GM12801 (cell line): ENCODE results near the gene TMEM170B.

Experiments used
- TF ChIP-seq, protein P1 (sequence below): IDR thresholded peaks from one replicate; pipeline ENCODE4 v1.5.1; 2011; ENCODE audit warnings: control low read depth; ENCODE audit not compliant: insufficient read length; ENCODE audit errors: extremely low read depth

The TMEM170B gene

DNA sequence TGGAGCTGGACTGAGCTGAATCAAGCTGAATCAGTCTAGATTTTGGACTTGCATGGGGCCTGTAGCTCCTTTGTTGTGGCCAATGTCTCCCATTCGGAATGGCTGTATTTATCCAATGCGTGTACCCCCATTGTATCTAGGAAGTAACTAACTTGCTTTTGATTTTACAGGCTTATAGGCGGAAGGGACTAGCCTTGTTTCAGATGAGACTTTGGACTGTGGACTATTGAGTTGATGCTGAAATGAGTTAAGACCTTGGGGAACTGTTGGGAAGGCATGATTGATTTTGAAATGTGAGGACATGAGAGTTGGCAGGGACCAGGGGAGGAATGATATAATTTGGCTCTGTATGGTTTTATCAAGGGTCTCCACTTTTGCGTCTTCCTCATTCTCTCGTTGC, 3.0 kb upstream of the TMEM170B start:
- TF ChIP-seq, protein P1, sequence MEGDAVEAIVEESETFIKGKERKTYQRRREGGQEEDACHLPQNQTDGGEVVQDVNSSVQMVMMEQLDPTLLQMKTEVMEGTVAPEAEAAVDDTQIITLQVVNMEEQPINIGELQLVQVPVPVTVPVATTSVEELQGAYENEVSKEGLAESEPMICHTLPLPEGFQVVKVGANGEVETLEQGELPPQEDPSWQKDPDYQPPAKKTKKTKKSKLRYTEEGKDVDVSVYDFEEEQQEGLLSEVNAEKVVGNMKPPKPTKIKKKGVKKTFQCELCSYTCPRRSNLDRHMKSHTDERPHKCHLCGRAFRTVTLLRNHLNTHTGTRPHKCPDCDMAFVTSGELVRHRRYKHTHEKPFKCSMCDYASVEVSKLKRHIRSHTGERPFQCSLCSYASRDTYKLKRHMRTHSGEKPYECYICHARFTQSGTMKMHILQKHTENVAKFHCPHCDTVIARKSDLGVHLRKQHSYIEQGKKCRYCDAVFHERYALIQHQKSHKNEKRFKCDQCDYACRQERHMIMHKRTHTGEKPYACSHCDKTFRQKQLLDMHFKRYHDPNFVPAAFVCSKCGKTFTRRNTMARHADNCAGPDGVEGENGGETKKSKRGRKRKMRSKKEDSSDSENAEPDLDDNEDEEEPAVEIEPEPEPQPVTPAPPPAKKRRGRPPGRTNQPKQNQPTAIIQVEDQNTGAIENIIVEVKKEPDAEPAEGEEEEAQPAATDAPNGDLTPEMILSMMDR = no peak

DNA sequence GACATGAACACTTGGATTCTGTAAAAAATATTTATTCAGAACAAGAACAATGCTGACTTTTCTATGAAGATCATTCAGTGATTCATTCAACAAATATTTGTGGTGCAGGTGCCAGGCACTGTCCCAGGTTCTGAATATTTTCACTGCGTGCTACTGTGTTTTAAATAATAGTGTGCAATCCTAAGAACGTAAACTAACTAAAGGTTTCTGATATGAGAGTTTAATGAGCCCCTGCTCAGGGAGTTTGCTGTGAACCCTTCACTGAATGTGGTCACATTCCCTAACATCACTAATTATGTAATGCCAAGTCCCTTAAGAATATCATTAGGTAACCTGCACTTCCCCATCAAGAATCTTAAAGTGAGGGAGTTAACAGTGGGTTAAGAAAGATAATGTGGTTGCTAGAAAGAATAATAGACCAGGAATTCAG, 1.7 kb upstream of the TMEM170B start:
- TF ChIP-seq, protein P1 = no peak

DNA sequence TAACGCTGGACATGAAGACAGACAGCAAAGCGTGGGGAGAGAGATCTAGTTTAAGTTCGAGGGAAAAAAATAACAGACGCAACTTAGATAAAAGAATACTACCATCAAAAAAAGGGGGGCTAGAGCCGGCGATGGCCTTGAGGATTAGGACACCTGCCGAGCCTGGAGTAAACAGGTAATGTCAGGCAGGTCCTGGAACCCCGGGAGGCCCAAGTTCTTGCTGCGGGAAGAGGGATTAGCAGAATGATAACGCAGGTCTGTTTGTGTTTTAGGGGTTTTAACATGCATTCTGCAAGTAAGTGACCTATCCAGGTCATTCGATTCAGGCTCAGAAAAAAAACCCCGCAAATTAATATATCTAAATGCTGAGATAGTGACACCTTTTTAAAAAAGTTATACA, 754 bp upstream of the TMEM170B start:
- TF ChIP-seq, protein P1 = no peak

DNA sequence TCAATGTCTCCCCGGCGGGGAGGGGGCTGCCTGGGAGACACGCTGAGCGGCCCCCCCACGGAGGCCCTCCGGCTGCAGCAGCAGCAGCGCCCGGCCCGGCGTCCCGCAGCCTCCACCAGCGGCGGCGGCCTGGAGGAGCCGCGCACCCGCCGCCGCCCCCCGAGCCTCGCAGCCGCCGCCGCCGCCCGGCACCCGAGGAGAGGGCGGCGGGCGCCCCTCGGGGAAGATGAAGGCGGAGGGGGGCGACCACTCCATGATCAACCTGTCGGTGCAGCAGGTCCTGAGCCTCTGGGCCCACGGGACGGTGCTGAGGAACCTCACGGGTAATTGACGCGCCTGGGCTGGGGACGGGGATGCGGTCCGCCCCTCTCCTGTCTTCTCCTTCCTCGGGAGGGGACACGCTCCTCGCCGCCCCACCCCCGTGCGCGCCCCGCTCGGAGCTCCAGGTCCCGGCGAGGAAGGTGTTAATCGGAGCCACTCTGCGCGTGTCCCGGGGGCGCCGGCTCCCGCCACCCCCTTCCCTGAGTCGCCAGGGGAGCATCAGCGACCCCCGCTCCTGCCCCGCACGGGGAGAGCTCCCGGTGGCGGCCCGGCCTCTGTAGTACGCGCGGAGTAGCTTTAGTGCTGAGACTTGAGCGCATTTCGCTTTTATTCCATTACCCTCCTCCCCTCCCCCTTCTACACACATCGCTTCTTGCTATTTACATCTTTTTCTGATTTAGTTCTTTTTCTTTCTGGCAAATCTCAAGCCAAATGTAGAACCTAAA, 686 bp downstream of the TMEM170B start:
- TF ChIP-seq, protein P1 = no peak

DNA sequence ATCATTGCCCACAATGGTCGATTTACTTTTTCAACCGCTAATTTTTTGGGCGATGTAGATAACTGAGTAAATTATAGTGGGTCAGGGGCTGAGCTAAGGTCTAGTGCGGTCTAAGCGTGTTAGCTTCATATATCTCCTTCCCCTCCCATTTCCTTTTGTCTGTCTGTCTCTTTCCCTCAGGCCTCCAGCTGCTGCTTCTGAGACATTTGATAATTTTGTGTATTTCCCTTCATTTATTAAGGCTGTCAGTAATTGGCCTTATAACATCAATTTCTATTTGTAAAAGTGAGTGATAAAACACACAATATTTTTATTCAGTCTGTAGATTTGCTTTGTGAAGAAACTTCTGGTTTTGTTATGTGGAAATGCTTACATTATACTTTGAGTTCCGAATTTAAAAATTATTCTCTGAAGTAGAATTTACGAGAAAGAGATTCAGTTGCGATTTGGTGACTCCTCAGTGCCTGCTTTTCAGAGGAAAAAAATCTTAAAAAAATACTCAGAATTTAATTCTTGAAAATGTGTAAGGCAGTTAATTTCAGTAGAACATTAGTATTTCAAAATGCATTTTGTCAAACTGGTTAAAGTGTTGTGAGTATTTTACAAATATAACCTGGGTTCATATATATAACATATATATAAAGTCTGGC, 1.4 kb downstream of the TMEM170B start:
- TF ChIP-seq, protein P1 = no peak

DNA sequence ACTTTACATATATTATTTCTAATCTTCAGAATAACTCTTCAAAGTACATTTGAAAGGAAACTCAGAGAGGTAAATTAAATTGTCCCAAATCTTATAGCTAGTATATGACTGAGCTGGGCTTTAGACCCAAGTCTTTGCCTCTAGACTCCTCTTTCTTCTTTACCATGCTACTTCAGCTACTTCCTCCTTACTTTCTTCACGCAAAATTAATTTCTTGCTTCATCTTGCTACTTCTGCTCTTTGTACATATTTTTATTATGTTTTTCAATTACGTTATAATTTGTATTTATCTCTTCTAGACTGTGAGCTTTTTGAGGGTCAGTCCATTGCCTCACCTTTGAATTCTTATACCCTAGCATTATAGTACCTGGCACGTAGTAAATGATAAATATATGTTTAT, 5.3 kb downstream of the TMEM170B start:
- TF ChIP-seq, protein P1 = no peak

DNA sequence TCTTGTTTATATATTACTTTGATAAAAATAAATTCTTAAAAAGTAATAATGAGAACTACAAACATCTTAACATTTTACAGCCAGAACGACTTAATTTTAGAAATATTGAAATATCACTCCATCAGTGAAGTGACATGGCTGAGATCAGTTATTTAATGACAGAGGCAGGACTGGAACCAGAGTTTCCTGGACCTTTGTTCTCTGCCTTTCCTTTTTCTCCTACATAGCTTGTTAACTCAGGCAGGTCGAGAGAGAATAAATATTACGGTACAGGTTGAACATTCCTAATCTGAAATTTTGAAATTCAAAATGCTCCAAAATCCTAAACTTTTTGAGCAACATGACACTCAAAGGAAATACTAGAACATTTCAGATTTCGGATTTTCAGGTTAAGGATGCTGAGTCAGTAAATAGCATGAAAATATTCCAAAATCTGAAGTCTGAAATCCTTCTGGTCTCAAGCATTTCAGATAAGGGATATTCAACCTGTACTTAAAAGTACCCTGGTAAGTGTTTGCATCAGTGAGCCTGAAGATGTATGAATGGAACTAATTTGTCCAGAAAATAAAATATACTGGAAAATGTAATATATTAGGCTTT, 6.5 kb downstream of the TMEM170B start:
- TF ChIP-seq, protein P1 = no peak
